Measurements from ENCODE around the gene ITGB7.

Gene ITGB7

DNA sequence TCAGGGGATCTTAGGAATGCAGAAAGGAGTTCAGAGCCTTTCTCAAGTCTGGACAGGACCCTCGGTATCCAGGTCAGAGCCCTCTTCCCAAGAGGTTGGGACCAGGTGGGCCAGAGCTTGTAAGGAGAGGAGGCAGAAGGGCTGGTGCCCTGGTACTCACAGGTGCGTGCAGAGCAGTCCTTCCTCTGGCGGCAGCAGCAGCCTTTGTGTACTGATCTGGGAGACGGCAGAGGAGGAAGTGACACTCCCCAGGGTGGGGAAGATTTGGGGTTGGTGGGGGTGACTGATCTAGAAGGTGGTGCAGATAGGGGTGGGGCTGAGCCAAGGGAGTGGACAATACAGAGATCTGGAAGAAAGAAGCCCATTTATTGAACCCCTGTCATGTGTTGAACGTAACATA, at the start of gene ITGB7:
TSS of gene ITGB7 (minus strand) at position 210 of the 400 bp plus-strand sequence. CDS start 6,808 bp downstream, outside the sequence.
- peak; percentile 71 for DNase-seq

- DNase-seq: no peak
Measured at GRCh38 chr12:53255996-53256395, 48.9 kb upstream of the ITGB7 start.

GRCh38 chr12:53254816-53255545, 47.9 kb upstream of the ITGB7 start:
- no peak for DNase-seq

- DNase-seq: no peak
Measured at GRCh38 chr12:53253298-53253697, 46.2 kb upstream of the ITGB7 start.

- no peak for DNase-seq
Measured at GRCh38 chr12:53252349-53252916, 45.4 kb upstream of the ITGB7 start.

- peak; percentile 79 for DNase-seq
Measured at GRCh38 chr12:53251477-53252348, 44.7 kb upstream of the ITGB7 start.

DNA sequence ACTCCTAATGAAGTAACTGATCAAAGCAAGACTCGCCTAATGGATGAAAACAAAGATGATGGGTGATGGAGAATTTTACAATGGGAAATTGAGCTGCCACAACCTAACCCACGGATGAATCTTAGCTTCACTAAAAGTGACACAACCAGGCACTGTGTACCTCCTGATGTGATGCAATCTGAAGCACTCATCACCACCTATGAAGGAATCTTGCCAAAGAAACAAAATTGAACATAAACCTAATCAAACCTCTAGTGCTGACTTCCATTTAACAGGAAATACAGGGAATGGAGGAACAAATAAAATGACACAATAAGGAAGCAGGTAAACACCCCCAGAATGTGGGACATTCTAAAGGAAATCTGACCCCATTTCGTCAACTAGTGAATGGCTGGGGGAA, 38.2 kb upstream of the ITGB7 start:
- no peak for DNase-seq

- no peak for DNase-seq
Measured at GRCh38 chr12:53244337-53244736, 37.3 kb upstream of the ITGB7 start.

- no peak for DNase-seq
Measured at GRCh38 chr12:53241623-53242412, 34.8 kb upstream of the ITGB7 start.

- DNase-seq: no peak
Measured at GRCh38 chr12:53239643-53240258, 32.7 kb upstream of the ITGB7 start.

DNA sequence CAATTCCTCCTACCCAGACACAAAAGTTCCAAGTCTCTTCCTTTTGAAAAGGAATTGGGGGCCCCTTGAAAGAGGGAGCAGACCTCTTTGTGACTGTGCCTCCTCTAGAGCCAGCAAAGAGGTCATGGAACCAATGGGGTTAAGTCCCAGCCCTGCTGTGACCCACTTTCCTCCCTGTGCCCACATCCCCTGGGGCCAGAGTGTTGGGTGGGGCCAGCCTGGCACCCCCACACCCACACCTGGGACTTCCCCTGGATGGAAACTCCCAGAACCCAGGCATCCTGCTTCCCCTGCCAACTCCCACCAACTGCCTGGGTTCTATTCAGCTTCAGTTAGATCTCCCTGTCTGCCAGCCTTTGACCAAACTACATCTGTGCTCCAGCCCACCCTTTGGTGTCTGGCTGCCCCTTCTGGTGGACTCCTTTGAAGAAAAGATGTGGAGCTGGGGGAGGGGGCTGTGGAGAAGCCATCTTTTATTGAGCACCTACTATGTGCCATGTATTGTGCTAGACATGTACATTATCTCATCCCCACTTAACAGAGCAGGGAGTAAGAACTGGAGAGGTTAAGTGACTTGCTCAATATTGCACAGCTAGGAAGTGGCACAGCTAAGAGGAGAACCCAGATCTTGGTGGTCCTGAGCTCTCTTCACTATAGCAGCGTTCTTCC, 29.5 kb upstream of the ITGB7 start:
- DNase-seq: peak; percentile 60

DNA sequence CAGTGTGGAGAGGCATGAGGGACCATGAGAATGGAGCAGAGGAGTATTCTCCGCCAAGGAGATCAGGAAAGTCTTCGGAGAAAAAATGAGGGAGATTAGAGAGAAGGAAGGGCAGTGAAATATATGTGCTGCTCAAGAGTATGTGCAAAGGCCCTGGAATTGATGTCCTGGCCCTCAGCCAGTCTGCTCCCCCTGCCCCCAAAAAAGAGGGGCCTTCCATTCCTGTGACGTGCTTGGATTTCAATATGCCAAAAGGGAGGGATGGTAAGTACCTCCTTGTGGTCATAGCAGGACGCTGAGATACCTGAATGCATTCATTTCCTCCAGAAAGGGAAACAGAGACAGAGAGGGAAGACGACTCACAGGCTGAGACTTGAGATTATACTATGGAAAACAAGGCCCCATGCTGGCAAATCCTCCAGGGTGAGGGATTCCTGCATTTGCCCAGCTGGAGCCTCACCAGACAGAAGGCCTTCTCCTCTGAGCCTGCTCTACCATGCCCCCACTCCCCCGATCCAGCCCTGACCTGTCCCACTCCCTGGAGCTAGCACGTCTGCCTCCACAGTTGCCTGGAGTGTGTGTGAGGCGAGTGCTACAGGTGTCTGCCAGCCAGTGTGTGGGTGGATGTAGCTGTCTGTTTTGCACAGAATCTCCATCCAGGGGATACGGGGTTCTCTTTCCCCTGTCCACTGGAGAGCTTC, 28.8 kb upstream of the ITGB7 start:
- no peak for DNase-seq

GRCh38 chr12:53235164-53235563, 28.1 kb upstream of the ITGB7 start:
- no peak for DNase-seq

GRCh38 chr12:53234271-53234914, 27.3 kb upstream of the ITGB7 start:
- DNase-seq: no peak

GRCh38 chr12:53233671-53234121, 26.6 kb upstream of the ITGB7 start:
- no peak for DNase-seq

DNA sequence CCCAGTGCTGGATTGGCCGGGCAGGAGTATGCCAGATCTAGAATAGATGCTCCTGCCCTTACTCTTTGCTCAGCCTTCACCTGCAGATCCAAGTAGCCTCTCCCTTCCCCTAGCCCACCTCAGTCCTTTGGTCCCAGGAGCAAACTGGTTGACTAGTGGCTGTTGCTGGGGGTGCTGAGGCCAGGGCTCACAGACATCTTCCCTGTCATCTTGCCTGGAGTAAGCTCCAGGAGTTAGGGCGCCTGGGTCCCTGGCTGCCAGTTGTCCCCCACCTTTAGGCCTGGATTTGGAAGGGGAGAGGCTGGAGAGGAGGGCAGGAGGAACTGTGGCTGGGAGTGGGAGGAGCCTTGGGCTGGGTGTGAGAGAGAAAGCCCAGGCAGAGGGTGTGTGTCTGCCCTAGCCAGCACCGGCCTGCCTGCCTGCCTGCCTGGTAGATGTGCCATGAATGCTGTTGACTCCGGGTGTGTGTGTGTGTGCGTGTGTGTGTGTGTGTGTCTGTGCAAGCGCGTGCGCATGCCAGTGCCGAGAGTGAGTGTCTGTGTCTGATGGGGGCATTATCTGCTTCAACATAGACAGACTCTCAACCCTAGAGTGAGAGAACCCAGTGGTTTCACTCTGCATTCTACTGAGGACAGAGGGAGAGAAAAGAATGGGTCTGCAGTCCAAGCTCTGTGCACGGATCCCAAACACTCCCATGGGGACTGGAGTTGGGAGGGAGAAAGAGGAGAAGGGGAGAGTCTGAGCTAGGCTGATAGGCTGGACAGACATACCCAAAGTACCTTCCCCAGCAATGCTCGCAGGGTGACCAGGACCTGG, 25.8 kb upstream of the ITGB7 start:
- no peak for DNase-seq

DNA sequence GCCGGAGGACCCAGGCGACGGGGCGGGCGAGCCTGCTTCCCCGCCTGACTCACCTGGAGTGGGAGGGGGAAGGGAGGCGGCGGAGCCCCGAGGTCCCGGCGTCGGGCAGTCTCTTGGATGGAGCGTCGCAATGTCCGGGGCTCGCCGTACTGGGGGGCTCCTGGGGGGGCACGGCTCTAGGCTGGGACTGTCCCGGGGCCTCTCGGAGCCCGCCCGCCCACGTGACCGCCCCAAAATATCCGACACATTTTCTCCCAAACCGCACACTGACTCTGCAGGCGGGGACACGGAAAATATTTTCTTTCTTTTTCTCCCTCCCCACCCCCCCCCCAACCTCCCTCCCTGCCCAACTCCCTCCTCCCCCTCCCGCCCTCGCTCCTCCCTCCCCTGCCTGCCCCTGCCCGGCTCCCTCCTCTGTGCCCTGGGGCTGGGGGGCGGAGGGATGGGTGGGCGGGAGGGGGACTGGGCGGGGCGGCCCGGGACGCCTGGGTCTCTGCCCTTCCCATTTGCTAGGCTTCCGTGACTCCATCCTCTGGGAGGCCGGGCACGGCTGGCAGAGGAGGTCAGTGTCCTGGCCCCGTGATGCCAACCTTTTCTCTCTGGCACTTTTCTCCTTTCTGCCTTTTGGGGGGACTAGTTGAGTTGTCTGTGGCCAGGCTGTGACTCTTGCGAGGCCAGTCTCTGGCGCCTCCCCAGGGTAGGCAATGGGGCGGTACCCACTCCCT, 25.0 kb upstream of the ITGB7 start, which contains the start of gene RARG:
TSS of gene RARG (minus strand) at position 289 of the 725 bp plus-strand sequence. CDS start 4,664 bp downstream, outside the sequence.
- DNase-seq: peak; percentile 73

- DNase-seq: no peak
Measured at GRCh38 chr12:53231671-53231920, 24.5 kb upstream of the ITGB7 start.
